Activated CD8-positive, alpha-beta memory T cell treated with anti-CD3 and anti-CD28 coated beads, Interleukin-2, amount 10 ng/mL, durations not matched to agents 7 days and 5 days (primary cell): ENCODE data around the gene FCGR1A. TPM values are rescaled to one million over a fixed set of nuclear protein-coding genes. Genes with fewer than 3 reads are reported as not detected.
"Not testable (repeated sequence)": the region's sequence is repeated elsewhere in the genome, so short reads cannot be mapped to it uniquely, and the experiment has no call there.

Experiments
- ATAC-seq: fragments of 150-1000 bp; cut with Tn5 transposase; one replicate; pipeline ENCODE4 v1.10.0; 2021; ENCODE audit warnings: moderate library complexity
- CTCF ChIA-PET: fragments of 350-600 bp; sonication (Branson Sonifier 250); formaldehyde crosslinking; loops from one replicate; lab custom pipeline; 2021; ENCODE audit warnings: antibody characterized with exemption; lab: Charles Lee
- DNase-seq: peaks from one replicate; pipeline ENCODE4 v3.0.0-alpha.2; 2020
- H3K27ac Mint-ChIP-seq: one replicate; pipeline ENCODE4 v1.8.0; 2021; ENCODE audit warnings: mild to moderate bottlenecking, mixed read lengths
- H3K27me3 Mint-ChIP-seq: one replicate; pipeline ENCODE4 v1.8.0; 2021; ENCODE audit warnings: mixed read lengths
- H3K36me3 Mint-ChIP-seq: one replicate; pipeline ENCODE4 v1.8.0; 2021; ENCODE audit warnings: mild to moderate bottlenecking, mixed read lengths
- H3K4me1 Mint-ChIP-seq: one replicate; pipeline ENCODE4 v1.8.0; 2021; ENCODE audit warnings: mixed read lengths
- H3K4me3 Mint-ChIP-seq: one replicate; pipeline ENCODE4 v1.8.0; 2021; ENCODE audit warnings: mild to moderate bottlenecking, moderate library complexity, mixed read lengths
- H3K9me3 Mint-ChIP-seq: one replicate; pipeline ENCODE4 v1.8.0; 2022; ENCODE audit warnings: low read depth, mixed read lengths
- total RNA-seq, 2 experiments: library from RNA; stranded (reverse); gene quantifications; one replicate each; pipeline ENCODE4 v1.2.3, GENCODE V29; 2021

Gene FCGR1A
- under 1 TPM in 1 of 2 experiments, not detected in 1; 0.70 TPM for total RNA-seq

GRCh38 chr1:149782600-149782999 is at the start of gene FCGR1A:
FCGR1A (plus strand) TSS chr1:149782694; CDS start chr1:149782744, 50 bp downstream.
- H3K36me3 Mint-ChIP-seq, DNase-seq, H3K4me1 Mint-ChIP-seq, CTCF ChIA-PET, H3K4me3 Mint-ChIP-seq, H3K9me3 Mint-ChIP-seq, H3K27me3 Mint-ChIP-seq: not testable (repeated sequence)
- peak; percentile 74 for ATAC-seq
- H3K27ac Mint-ChIP-seq, result peak within 1 kb of the TSS; percentile 54

DNA sequence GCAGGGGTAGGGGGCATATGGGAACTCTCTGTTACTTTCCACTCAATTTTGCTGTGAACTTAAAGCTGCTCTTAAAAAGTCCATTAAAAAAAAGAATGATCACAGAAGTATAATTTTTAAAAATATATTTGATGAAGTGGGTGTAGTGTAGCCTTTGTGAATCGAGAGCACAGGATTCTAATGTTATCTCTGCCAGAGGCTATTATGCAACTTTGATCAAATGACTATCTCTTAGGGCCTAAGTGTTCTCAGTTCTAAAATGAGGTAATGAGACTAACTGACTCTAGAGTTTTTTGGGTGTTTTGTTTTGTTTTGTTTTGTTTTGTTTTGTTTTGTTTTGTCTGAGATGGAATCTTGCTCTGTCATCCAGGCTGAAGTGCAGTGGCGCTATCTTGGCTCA is 49.7 kb upstream of the FCGR1A start:
- H3K9me3 Mint-ChIP-seq, H3K27ac Mint-ChIP-seq, CTCF ChIA-PET, H3K4me3 Mint-ChIP-seq, H3K36me3 Mint-ChIP-seq, ATAC-seq, H3K4me1 Mint-ChIP-seq, DNase-seq, H3K27me3 Mint-ChIP-seq: not testable (repeated sequence)

- H3K36me3 Mint-ChIP-seq, ATAC-seq, CTCF ChIA-PET, DNase-seq, H3K4me1 Mint-ChIP-seq, H3K4me3 Mint-ChIP-seq, H3K9me3 Mint-ChIP-seq, H3K27ac Mint-ChIP-seq, H3K27me3 Mint-ChIP-seq: not testable (repeated sequence)
Observed at GRCh38 chr1:149734692-149735091, 47.8 kb upstream of the FCGR1A start.

- ATAC-seq, result peak; percentile 79
- H3K4me1 Mint-ChIP-seq, H3K36me3 Mint-ChIP-seq, CTCF ChIA-PET, H3K27me3 Mint-ChIP-seq, H3K9me3 Mint-ChIP-seq: not testable (repeated sequence)
- Mint-ChIP-seq H3K4me3 (peak overlapping the region; percentile 56), H3K27ac (peak overlapping the region; percentile 73)
- DNase-seq, result peak; percentile 75
Observed at GRCh38 chr1:149740148-149740581, 42.3 kb upstream of the FCGR1A start.

DNA sequence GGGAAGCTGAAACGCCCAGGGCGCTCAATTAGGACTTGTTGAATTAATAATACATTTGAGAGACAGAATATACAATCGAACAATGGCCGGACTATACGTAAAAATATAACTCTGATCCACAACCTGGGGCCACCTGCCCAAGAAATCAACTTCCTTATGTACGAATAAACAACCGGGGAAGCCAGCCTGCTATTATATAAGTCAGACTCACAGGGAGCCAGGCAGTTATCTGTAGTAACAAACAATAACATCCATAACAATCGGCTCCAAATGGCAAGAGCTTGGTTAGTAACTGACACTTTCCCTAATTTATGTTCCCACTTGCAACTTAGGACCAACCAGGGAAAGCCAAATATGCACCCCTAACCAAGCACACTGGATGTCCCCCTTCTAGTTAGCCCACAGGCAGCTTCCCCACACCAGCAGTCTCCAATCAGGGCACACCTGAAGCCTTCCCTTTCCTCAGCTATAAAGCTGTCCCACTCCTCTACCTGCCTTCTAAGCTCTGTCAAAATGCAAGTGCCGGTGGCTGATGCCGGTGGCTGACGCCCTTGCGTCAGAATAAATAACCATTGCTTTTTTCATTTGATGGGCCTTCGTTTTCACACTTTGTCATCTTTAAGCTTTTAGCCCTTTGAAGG is 41.8 kb upstream of the FCGR1A start:
- peak overlapping the region; percentile 56 for H3K4me3 Mint-ChIP-seq
- ATAC-seq, H3K9me3 Mint-ChIP-seq, H3K36me3 Mint-ChIP-seq, H3K27me3 Mint-ChIP-seq, DNase-seq, CTCF ChIA-PET, H3K4me1 Mint-ChIP-seq: not testable (repeated sequence)
- H3K27ac Mint-ChIP-seq, result peak overlapping the region; percentile 73

- H3K4me3 Mint-ChIP-seq, DNase-seq, H3K27me3 Mint-ChIP-seq, H3K27ac Mint-ChIP-seq, H3K9me3 Mint-ChIP-seq, H3K36me3 Mint-ChIP-seq, ATAC-seq, H3K4me1 Mint-ChIP-seq, CTCF ChIA-PET: not testable (repeated sequence)
Observed at GRCh38 chr1:149741914-149742313, 40.6 kb upstream of the FCGR1A start.

DNA sequence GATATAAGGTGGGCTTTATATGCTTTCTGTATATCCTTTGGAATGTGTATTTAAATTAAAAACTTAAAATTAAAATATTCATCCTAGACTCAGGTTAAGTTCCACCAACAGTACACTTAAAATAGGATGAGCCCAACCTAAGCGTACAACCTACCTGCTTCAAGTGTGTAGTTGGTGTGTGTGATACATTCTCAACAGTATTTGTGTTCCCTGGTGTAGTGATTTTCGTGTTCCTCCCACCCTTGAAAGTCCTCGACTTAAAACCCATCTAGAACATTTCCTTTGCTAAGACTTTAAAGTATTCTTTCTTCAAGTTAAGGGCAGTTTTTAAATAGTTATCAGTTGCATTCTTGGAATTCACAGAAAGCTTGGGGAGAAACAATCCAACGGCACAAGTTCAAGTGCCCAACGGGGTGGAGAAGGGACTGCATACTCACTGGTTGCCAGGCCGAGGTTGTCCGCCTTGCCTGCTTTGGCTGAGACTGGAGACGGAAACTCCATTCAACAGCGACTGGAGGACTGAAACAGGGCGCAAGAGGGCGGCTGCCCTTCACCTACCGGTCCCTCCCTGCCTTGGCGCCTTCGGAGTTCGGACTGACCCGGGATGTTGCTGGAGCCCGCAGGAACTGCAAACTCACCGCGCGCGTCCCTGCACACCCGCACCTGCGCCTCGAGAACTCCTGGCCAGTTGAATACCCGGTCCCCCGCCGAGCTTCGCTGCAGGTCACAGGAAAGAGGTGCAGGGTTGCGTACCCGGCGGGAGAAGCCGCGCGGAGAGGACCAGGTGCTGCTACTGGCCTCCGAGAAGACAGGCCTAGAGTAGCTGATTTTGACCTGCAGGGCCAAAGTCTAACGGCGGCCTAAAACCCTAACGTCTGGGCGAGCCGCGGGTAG is 35.8 kb upstream of the FCGR1A start:
- CTCF ChIA-PET, DNase-seq, H3K36me3 Mint-ChIP-seq, ATAC-seq, H3K27ac Mint-ChIP-seq, H3K4me1 Mint-ChIP-seq, H3K9me3 Mint-ChIP-seq, H3K4me3 Mint-ChIP-seq: not testable (repeated sequence)
- H3K27me3 Mint-ChIP-seq, result peaks cover 23% of the 10 kb centered on the region

GRCh38 chr1:149747359-149748143 is 34.9 kb upstream of the FCGR1A start:
- H3K4me1 Mint-ChIP-seq, H3K9me3 Mint-ChIP-seq, CTCF ChIA-PET, H3K36me3 Mint-ChIP-seq, DNase-seq, H3K27ac Mint-ChIP-seq: not testable (repeated sequence)
- Mint-ChIP-seq H3K27me3 (peaks cover 23% of the 10 kb centered on the region), H3K4me3 (peak overlapping the region; percentile 43)
- peak; percentile 64 for ATAC-seq

DNA sequence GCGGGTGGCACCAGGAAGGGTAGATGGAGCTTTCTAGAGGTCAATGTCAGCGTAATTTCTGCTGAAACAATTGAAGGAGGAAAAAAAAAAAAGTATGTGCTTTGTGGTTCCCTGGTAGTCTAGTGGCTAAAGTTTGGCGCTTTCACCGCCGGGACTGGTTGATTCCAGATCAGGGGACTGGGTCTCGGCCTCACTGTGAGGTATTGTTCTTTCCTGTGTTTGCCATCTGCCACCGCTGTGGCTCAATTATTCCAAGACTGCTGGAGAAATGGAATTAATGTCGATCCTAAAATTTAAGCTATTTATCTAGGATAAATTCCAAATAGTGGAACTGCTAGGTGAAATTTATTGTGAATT is 34.4 kb upstream of the FCGR1A start:
- ATAC-seq, H3K27ac Mint-ChIP-seq, DNase-seq, H3K36me3 Mint-ChIP-seq, H3K9me3 Mint-ChIP-seq, CTCF ChIA-PET: not testable (repeated sequence)
- H3K27me3 Mint-ChIP-seq, result peaks cover 23% of the 10 kb centered on the region
- H3K4me1 Mint-ChIP-seq, result peaks cover 11% of the 10 kb centered on the region
- H3K4me3 Mint-ChIP-seq, result peak overlapping the region; percentile 43

GRCh38 chr1:149750562-149750961 is 31.9 kb upstream of the FCGR1A start:
- peaks cover 22% of the 10 kb centered on the region for H3K27me3 Mint-ChIP-seq
- H3K4me3 Mint-ChIP-seq, CTCF ChIA-PET, H3K36me3 Mint-ChIP-seq, H3K27ac Mint-ChIP-seq, ATAC-seq, DNase-seq, H3K9me3 Mint-ChIP-seq: not testable (repeated sequence)
- H3K4me1 Mint-ChIP-seq, result peaks cover 14% of the 10 kb centered on the region

DNA sequence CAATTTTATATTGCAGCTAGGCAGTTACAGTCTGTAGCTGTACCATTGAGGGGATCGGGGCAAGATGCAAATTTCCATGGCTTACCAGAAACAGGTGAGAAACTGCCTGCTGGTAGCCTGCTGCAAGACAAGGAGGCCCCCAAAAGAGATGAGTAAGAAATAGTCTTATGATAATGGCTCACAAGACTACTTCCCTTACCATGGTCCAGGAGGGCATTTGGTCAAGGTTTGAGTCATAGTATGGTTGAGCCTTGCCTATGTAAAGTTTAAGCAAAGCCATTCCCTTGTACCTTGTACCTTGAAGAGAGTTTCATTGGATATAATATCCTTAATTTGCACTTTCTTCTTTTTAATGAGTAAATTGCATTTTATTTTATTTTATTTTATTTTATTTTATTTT is 30.3 kb upstream of the FCGR1A start:
- H3K27ac Mint-ChIP-seq, H3K36me3 Mint-ChIP-seq, DNase-seq, H3K9me3 Mint-ChIP-seq, ATAC-seq, H3K4me3 Mint-ChIP-seq, CTCF ChIA-PET: not testable (repeated sequence)
- Mint-ChIP-seq H3K4me1 (peaks cover 14% of the 10 kb centered on the region), H3K27me3 (peaks cover 13% of the 10 kb centered on the region)

- H3K27ac Mint-ChIP-seq, ATAC-seq, H3K9me3 Mint-ChIP-seq, CTCF ChIA-PET, H3K4me1 Mint-ChIP-seq, H3K4me3 Mint-ChIP-seq, DNase-seq, H3K27me3 Mint-ChIP-seq, H3K36me3 Mint-ChIP-seq: not testable (repeated sequence)
Observed at GRCh38 chr1:149753466-149753865, 29.0 kb upstream of the FCGR1A start.

DNA sequence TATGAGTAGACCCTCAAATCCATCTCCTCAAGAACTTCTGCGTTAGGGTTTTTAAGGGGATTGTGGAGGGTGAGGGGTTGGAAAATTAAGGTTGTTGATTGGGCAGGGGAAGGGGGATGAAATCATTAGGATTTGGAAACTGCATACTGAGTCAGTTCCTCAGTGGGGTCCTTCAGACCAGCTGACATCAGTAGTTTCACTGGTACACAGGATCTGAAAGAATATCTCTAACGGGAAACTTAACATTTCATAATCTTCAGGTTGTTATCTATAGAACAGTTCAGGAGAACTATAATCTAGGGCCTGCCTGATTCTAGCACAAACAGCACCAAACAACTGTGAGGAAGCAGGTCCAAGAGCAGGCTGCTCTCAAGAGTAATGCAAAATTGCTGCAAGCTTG is 27.2 kb upstream of the FCGR1A start:
- DNase-seq, H3K4me1 Mint-ChIP-seq, H3K27me3 Mint-ChIP-seq, H3K27ac Mint-ChIP-seq, H3K36me3 Mint-ChIP-seq, H3K9me3 Mint-ChIP-seq, CTCF ChIA-PET, ATAC-seq, H3K4me3 Mint-ChIP-seq: not testable (repeated sequence)
